ENCODE data around the gene BCL7A.

The BCL7A gene

GRCh38 chr12:122018937-122019336 is 2.7 kb upstream of the BCL7A start:
- DNase-seq (ENCODE audit: low spot score) = no peak
- Histone ChIP-seq H2AK5ac (ENCODE audit: low read depth, low read length) (no peak overlapping the region), H3K4me1 (ENCODE audit: control insufficient read depth in 2 of 2, insufficient read depth in 1 of 2, low read depth in 1 of 2, low read length in 2 of 2) (peaks cover 3 to 5% of the 10 kb centered on the region in 2 donors), H3K23ac (ENCODE audit: low read depth, low read length, poor library complexity) (no peak overlapping the region), H2AFZ (ENCODE audit: low read length) (no peak overlapping the region), H3K14ac (ENCODE audit: low read length) (no peak overlapping the region), H2BK15ac (ENCODE audit: low read length) (no peak overlapping the region), H4K91ac (ENCODE audit: low read depth, low read length, poor library complexity) (no peak overlapping the region), H2BK5ac (ENCODE audit: low read length) (no peak overlapping the region), H3K18ac (ENCODE audit: low read length) (no peak overlapping the region), H2BK12ac (ENCODE audit: low read length) (no peak overlapping the region), H3K27ac (replicated peaks; ENCODE audit: low read length) (no peak overlapping the region), H2BK120ac (ENCODE audit: low read depth, low read length) (no peak overlapping the region), H3K9ac (ENCODE audit: low read depth, low read length, poor library complexity) (no peak overlapping the region), H3K27me3 (ENCODE audit: control insufficient read depth in 3 of 3, insufficient read depth in 3 of 3, low read depth in 1 of 3, low read length in 3 of 3) (no peaks in the 10 kb centered on the region), H3K79me1 (ENCODE audit: low read depth, low read length) (peaks cover 9% of the 10 kb centered on the region), H3K4ac (ENCODE audit: low read length) (no peak overlapping the region), H4K8ac (ENCODE audit: low read depth, low read length) (no peak overlapping the region), H3K4me3 (ENCODE audit: low read length in 2 of 2) (no peak overlapping the region), H3K9me3 (replicated peaks in 1 of 2; ENCODE audit: control insufficient read depth in 2 of 2, insufficient read depth in 1 of 2, low read depth in 1 of 2, low read length in 2 of 2) (peaks cover 4 to 8% of the 10 kb centered on the region in 2 donors), H3K36me3 (replicated peaks in 1 of 2; ENCODE audit: control insufficient read depth in 2 of 2, insufficient read depth in 2 of 2, low read length in 2 of 2) (no peaks in the 10 kb centered on the region), H3K4me2 (ENCODE audit: insufficient read depth, low read length, poor library complexity, severe bottlenecking) (no peak overlapping the region)
- WGBS, 2 donors (ENCODE audit: extremely low coverage in 2 of 2, insufficient read length in 2 of 2, insufficient replicate concordance in 1 of 2) = no CpG with 5 or more reads among the region's 4 CpGs

- no peak for DNase-seq (ENCODE audit: low spot score)
- Histone ChIP-seq H3K18ac (ENCODE audit: low read length) (peak overlapping the region; percentile 27), H2BK5ac (ENCODE audit: low read length) (peak overlapping the region; percentile 82), H3K36me3 (replicated peaks in 1 of 2; ENCODE audit: control insufficient read depth in 2 of 2, insufficient read depth in 2 of 2, low read length in 2 of 2) (peaks cover 0 to 2% of the 10 kb centered on the region in 2 donors), H3K4me1 (ENCODE audit: control insufficient read depth in 2 of 2, insufficient read depth in 1 of 2, low read depth in 1 of 2, low read length in 2 of 2) (peaks cover 5 to 6% of the 10 kb centered on the region in 2 donors), H4K91ac (ENCODE audit: low read depth, low read length, poor library complexity) (no peak overlapping the region), H3K79me1 (ENCODE audit: low read depth, low read length) (peaks cover 9% of the 10 kb centered on the region), H2BK120ac (ENCODE audit: low read depth, low read length) (no peak overlapping the region), H2AFZ (ENCODE audit: low read length) (peak overlapping the region; percentile 94), H2BK15ac (ENCODE audit: low read length) (peak overlapping the region; percentile 97), H3K27ac (replicated peaks; ENCODE audit: low read length) (no peak overlapping the region), H4K8ac (ENCODE audit: low read depth, low read length) (no peak overlapping the region), H3K4me3 (ENCODE audit: low read length in 2 of 2) (peak overlapping the region in 1 of 2 donors; percentile 86), H3K27me3 (ENCODE audit: control insufficient read depth in 3 of 3, insufficient read depth in 3 of 3, low read depth in 1 of 3, low read length in 3 of 3) (no peaks in the 10 kb centered on the region), H3K23ac (ENCODE audit: low read depth, low read length, poor library complexity) (no peak overlapping the region), H3K4me2 (ENCODE audit: insufficient read depth, low read length, poor library complexity, severe bottlenecking) (peak overlapping the region; percentile 93), H3K9me3 (replicated peaks in 1 of 2; ENCODE audit: control insufficient read depth in 2 of 2, insufficient read depth in 1 of 2, low read depth in 1 of 2, low read length in 2 of 2) (peaks cover 4 to 8% of the 10 kb centered on the region in 2 donors), H2BK12ac (ENCODE audit: low read length) (no peak overlapping the region), H2AK5ac (ENCODE audit: low read depth, low read length) (no peak overlapping the region), H3K14ac (ENCODE audit: low read length) (no peak overlapping the region), H3K4ac (ENCODE audit: low read length) (no peak overlapping the region), H3K9ac (ENCODE audit: low read depth, low read length, poor library complexity) (peak overlapping the region; percentile 98)
- no CpG with 5 or more reads among the region's 16 CpGs for WGBS, 2 donors (ENCODE audit: extremely low coverage in 2 of 2, insufficient read length in 2 of 2, insufficient replicate concordance in 1 of 2)
Observed at GRCh38 chr12:122020795-122021192, 890 bp upstream of the BCL7A start.

- DNase-seq (ENCODE audit: low spot score) = no peak
- WGBS, 2 donors (ENCODE audit: extremely low coverage in 2 of 2, insufficient read length in 2 of 2, insufficient replicate concordance in 1 of 2) = no CpG with 5 or more reads among the region's 57 CpGs
- Histone ChIP-seq H4K91ac (ENCODE audit: low read depth, low read length, poor library complexity) (no peak overlapping the region), H4K8ac (ENCODE audit: low read depth, low read length) (no peak overlapping the region), H3K14ac (ENCODE audit: low read length) (no peak overlapping the region), H3K9me3 (replicated peaks in 1 of 2; ENCODE audit: control insufficient read depth in 2 of 2, insufficient read depth in 1 of 2, low read depth in 1 of 2, low read length in 2 of 2) (peaks cover 4 to 8% of the 10 kb centered on the region in 2 donors), H3K18ac (ENCODE audit: low read length) (peak overlapping the region; percentile 95), H3K27me3 (ENCODE audit: control insufficient read depth in 3 of 3, insufficient read depth in 3 of 3, low read depth in 1 of 3, low read length in 3 of 3) (no peaks in the 10 kb centered on the region), H2BK15ac (ENCODE audit: low read length) (peak overlapping the region; percentile 97), H3K9ac (ENCODE audit: low read depth, low read length, poor library complexity) (peak overlapping the region; percentile 98), H3K23ac (ENCODE audit: low read depth, low read length, poor library complexity) (peak overlapping the region; percentile 35), H3K36me3 (replicated peaks in 1 of 2; ENCODE audit: control insufficient read depth in 2 of 2, insufficient read depth in 2 of 2, low read length in 2 of 2) (peaks cover 2% of the 10 kb centered on the region in 2 donors), H3K4me2 (ENCODE audit: insufficient read depth, low read length, poor library complexity, severe bottlenecking) (peak overlapping the region; percentile 93), H3K27ac (replicated peaks; ENCODE audit: low read length) (no peak overlapping the region), H3K79me1 (ENCODE audit: low read depth, low read length) (peaks cover 11% of the 10 kb centered on the region), H3K4ac (ENCODE audit: low read length) (no peak overlapping the region), H3K4me3 (ENCODE audit: low read length in 2 of 2) (peak overlapping the region; percentile 86 to 96), H2AFZ (ENCODE audit: low read length) (peak overlapping the region; percentile 94), H2BK120ac (ENCODE audit: low read depth, low read length) (peak overlapping the region; percentile 91), H2AK5ac (ENCODE audit: low read depth, low read length) (no peak overlapping the region), H2BK5ac (ENCODE audit: low read length) (peak overlapping the region; percentile 82), H2BK12ac (ENCODE audit: low read length) (peak overlapping the region; percentile 58), H3K4me1 (ENCODE audit: control insufficient read depth in 2 of 2, insufficient read depth in 1 of 2, low read depth in 1 of 2, low read length in 2 of 2) (peaks cover 5 to 6% of the 10 kb centered on the region in 2 donors)
Observed at GRCh38 chr12:122021193-122021821, 377 bp upstream of the BCL7A start.

- peak overlapping the region; percentile 96 for H3K18ac ChIP-seq (ENCODE audit: low read length)
- no peaks in the 10 kb centered on the region for H3K27me3 ChIP-seq (ENCODE audit: control insufficient read depth in 3 of 3, insufficient read depth in 3 of 3, low read depth in 1 of 3, low read length in 3 of 3)
- peak overlapping the region; percentile 65 for H3K23ac ChIP-seq (ENCODE audit: low read depth, low read length, poor library complexity)
- peak overlapping the region; percentile 84 for H2BK12ac ChIP-seq (ENCODE audit: low read length)
- H3K9ac ChIP-seq (ENCODE audit: low read depth, low read length, poor library complexity) = peak overlapping the region; percentile 86
- peak overlapping the region; percentile 70 for H2AFZ ChIP-seq (ENCODE audit: low read length)
- H3K4me1 ChIP-seq (ENCODE audit: control insufficient read depth in 2 of 2, insufficient read depth in 1 of 2, low read depth in 1 of 2, low read length in 2 of 2) = peaks cover 5 to 6% of the 10 kb centered on the region in 2 donors
- peak overlapping the region; percentile 93 for H3K4me2 ChIP-seq (ENCODE audit: insufficient read depth, low read length, poor library complexity, severe bottlenecking)
- peaks cover 4 to 8% of the 10 kb centered on the region in 2 donors for H3K9me3 ChIP-seq (replicated peaks in 1 of 2; ENCODE audit: control insufficient read depth in 2 of 2, insufficient read depth in 1 of 2, low read depth in 1 of 2, low read length in 2 of 2)
- H3K4ac ChIP-seq (ENCODE audit: low read length) = no peak overlapping the region
- H3K14ac ChIP-seq (ENCODE audit: low read length) = peak overlapping the region; percentile 56
- WGBS, 2 donors (ENCODE audit: extremely low coverage in 2 of 2, insufficient read length in 2 of 2, insufficient replicate concordance in 1 of 2) = no CpG with 5 or more reads among the region's 124 CpGs
- H2BK15ac ChIP-seq (ENCODE audit: low read length) = peak overlapping the region; percentile 37
- no peak overlapping the region for H4K91ac ChIP-seq (ENCODE audit: low read depth, low read length, poor library complexity)
- no peak overlapping the region for H4K8ac ChIP-seq (ENCODE audit: low read depth, low read length)
- H2BK120ac ChIP-seq (ENCODE audit: low read depth, low read length) = peak overlapping the region; percentile 8
- peak overlapping the region; percentile 96 for H2AK5ac ChIP-seq (ENCODE audit: low read depth, low read length)
- H3K79me1 ChIP-seq (ENCODE audit: low read depth, low read length) = peaks cover 17% of the 10 kb centered on the region
- peak overlapping the region; percentile 86 to 96 for H3K4me3 ChIP-seq (ENCODE audit: low read length in 2 of 2)
- H3K36me3 ChIP-seq (replicated peaks in 1 of 2; ENCODE audit: control insufficient read depth in 2 of 2, insufficient read depth in 2 of 2, low read length in 2 of 2) = peaks cover 2 to 5% of the 10 kb centered on the region in 2 donors
- H2BK5ac ChIP-seq (ENCODE audit: low read length) = peak overlapping the region; percentile 87
- no peak overlapping the region for H3K27ac ChIP-seq (replicated peaks; ENCODE audit: low read length)
- DNase-seq (ENCODE audit: low spot score) = no peak
Observed at GRCh38 chr12:122022393-122023338, 982 bp downstream of the BCL7A start.
